Neural crest cell (in vitro differentiated cells): ENCODE results near the gene THG1L. TPM values are rescaled to one million over a fixed set of nuclear protein-coding genes. Genes with fewer than 3 reads are reported as not detected.
A peak's percentile ranks its signal among the peaks of the same experiment; 100 is the strongest.

Source experiments
- DNase-seq: peaks from one replicate; pipeline ENCODE4 v3.0.0; 2021; ENCODE audit warnings: low read depth, mixed read lengths, low spot score
- H3K27ac Mint-ChIP-seq: one replicate; pipeline ENCODE4 v1.8.0; 2021; ENCODE audit warnings: mild to moderate bottlenecking, mixed read lengths; ENCODE audit not compliant: unreplicated experiment
- H3K27me3 Mint-ChIP-seq: 2 replicates; pipeline ENCODE4 v1.8.0; 2021; ENCODE audit warnings: low read depth, mild to moderate bottlenecking, mixed read lengths
- H3K36me3 Mint-ChIP-seq: 2 replicates; pipeline ENCODE4 v1.8.0; 2021; ENCODE audit warnings: low read depth, mild to moderate bottlenecking, mixed read lengths
- H3K4me1 Mint-ChIP-seq: 2 replicates; pipeline ENCODE4 v1.8.0; 2021; ENCODE audit warnings: mixed read lengths
- H3K4me3 Mint-ChIP-seq: one replicate; pipeline ENCODE4 v1.8.0; 2021; ENCODE audit warnings: mild to moderate bottlenecking, mixed read lengths
- H3K9me3 Mint-ChIP-seq: 2 replicates; pipeline ENCODE4 v1.8.0; 2021; ENCODE audit warnings: mixed read lengths
- total RNA-seq: library from RNA; stranded (reverse); gene quantifications from 2 replicates; pipeline ENCODE4 v1.2.1, GENCODE V29; 2021
- TF ChIP-seq, protein P1 (sequence below): fragments of 200-600 bp; sonication (generic); conservative IDR thresholded peaks from 2 replicates; pipeline ENCODE4 v1.5.0; 2021; ENCODE audit warnings: antibody characterized with exemption, mild to moderate bottlenecking

The THG1L gene
- total RNA-seq, 1 donor from 2014 or later, result 19.5 TPM

DNA sequence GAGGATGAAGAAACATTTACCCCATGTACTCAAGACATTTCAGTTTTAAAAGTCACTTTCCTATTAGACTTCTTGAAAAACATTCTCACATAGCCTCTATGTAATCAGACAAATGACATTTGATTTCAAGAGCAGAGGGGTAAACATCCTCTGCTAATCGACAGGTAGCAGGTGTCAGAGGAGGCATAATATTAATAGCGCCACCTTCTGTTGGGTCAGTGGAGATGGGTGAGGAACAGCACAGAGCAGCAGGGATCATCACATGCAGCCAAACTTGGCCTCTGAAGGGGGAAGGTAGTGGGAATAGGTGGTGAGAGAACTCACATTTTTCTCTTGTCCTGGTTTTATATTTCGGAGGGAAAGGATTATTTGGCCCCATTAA, 9.0 kb downstream of the THG1L start:
- TF ChIP-seq, protein P1, sequence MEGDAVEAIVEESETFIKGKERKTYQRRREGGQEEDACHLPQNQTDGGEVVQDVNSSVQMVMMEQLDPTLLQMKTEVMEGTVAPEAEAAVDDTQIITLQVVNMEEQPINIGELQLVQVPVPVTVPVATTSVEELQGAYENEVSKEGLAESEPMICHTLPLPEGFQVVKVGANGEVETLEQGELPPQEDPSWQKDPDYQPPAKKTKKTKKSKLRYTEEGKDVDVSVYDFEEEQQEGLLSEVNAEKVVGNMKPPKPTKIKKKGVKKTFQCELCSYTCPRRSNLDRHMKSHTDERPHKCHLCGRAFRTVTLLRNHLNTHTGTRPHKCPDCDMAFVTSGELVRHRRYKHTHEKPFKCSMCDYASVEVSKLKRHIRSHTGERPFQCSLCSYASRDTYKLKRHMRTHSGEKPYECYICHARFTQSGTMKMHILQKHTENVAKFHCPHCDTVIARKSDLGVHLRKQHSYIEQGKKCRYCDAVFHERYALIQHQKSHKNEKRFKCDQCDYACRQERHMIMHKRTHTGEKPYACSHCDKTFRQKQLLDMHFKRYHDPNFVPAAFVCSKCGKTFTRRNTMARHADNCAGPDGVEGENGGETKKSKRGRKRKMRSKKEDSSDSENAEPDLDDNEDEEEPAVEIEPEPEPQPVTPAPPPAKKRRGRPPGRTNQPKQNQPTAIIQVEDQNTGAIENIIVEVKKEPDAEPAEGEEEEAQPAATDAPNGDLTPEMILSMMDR, result peak; percentile 51
- Mint-ChIP-seq H3K4me3 (peak overlapping the region; percentile 77), H3K4me1 (peaks cover 16% of the 10 kb centered on the region), H3K9me3 (no peaks in the 10 kb centered on the region), H3K27ac (no peak overlapping the region), H3K36me3 (no peaks in the 10 kb centered on the region), H3K27me3 (no peaks in the 10 kb centered on the region)
- DNase-seq, result no peak

DNA sequence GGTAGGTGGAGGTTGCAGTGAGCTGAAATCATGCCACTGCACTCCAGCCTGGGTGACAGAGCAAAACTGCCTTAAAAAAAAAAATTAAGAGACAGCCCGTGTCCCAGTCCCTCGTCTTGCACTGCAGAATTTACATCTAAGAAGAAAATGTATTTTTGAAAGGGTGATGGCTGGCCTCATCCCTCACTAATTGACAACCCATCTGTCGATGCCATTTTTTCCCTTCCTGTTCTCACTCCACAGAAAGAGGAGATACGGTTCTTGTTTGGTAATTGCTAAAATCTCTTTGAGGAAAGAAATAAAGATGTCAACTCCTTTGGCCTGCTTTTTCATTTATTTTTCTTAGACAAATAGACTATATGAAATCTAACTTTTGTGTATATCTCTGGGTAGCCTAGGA, 9.9 kb downstream of the THG1L start:
- Mint-ChIP-seq H3K9me3 (no peaks in the 10 kb centered on the region), H3K36me3 (no peaks in the 10 kb centered on the region)
- TF ChIP-seq, protein P1, result no peak

DNA sequence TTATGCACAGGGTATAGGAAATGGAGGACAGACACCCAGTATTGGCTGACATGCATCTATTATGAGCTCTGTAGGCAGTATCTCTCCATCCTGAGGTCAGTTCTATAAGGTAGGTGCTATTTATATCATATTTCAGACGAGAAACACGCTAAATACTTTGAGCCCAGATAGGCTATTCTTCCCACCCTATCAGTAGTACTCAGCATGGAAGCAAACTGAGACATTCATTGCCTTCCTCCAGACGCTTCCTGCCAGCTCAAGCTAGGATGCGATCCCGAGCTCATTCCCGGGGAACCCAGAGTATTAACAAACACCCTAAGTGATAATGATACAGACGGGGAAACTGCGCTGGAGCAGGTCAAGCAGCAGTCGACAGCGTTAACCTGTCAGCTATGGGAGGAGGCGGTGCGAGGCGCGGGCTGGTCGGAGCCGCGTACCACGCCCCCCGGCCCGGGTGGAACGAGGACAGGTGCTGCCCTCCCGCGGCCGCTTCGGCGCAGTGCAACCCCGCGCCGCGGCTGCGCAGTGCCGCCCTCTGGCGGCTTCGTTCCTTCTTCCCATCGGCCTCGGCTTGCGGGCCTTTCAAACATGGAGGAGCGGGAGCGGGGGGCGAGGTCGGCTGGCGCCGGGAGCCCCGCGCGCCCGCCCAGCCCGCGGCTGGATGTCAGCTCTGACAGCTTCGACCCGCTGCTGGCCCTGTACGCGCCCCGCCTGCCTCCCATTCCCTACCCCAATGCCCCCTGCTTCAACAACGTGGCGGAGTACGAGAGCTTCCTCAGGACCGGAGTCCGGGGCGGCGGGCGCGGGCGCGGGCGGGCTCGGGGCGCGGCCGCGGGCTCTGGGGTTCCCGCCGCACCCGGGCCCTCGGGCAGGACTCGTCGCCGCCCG, 12.2 kb downstream of the THG1L start, which contains the start of gene LSM11:
LSM11 (plus strand) TSS at position 550 of the 888 bp plus-strand sequence; CDS start at position 589, 39 bp downstream.
- peak within 1 kb of the TSS; percentile 93 for H3K27ac Mint-ChIP-seq
- H3K4me1 Mint-ChIP-seq, result peaks cover 31% of the 10 kb centered on the region

More for the DNA sequence above, 9.9 kb downstream of the THG1L start:
- no peaks in the 10 kb centered on the region for H3K27me3 Mint-ChIP-seq
- H3K4me1 Mint-ChIP-seq, result peaks cover 21% of the 10 kb centered on the region
- DNase-seq, result no peak
- no peak overlapping the region for H3K4me3 Mint-ChIP-seq
- no peak overlapping the region for H3K27ac Mint-ChIP-seq

DNA sequence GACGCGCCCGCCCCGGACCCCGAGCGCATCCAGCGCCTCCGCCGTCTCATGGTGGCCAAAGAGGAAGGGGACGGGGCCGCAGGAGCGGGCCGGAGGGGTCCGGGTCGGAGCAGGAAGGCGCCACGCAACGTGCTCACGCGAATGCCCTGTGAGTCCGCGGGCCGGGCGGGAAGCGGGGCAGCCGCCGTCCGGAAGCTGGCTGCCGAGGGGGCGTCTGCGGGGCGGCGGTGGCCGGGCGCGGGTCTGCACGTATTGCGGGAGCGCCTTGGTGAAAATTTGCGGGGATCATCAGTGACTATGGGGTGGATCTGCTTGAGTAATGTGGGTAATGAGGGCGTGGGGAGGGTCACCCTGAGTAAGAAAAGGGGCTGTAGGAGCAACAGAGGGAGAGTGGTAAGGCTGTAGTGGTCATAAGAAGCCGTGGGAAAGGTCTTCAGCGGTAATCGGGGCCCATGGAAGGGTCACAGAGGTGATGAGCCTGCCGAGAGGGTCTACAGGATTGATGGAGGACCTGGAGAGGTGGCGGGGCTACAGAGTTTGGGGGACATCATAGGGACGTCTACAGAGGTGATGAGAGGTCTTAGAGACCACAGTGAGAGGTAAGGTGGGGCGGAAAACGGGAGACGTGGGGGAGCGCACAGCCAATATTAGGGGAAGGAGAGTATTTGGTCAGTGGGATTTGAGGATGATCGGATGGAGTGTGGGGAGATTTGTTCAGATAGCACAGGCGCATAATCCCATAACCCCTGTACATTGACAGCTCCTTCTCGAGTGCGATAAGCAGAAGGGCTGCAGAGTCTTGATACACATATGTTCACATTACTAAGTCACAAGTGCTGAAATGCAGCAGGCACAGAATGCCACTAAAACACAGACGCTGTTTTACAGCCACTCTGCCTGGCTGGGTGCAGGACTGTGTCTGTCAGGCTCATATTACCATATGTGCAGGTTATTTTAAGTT, 13.1 kb downstream of the THG1L start:
- TF ChIP-seq, protein P1, result no peak
- H3K4me1 Mint-ChIP-seq, result peaks cover 31% of the 10 kb centered on the region
- H3K9me3 Mint-ChIP-seq, result no peaks in the 10 kb centered on the region
- DNase-seq, result peak; percentile 18
- peak overlapping the region; percentile 93 for H3K27ac Mint-ChIP-seq
- H3K36me3 Mint-ChIP-seq, result no peaks in the 10 kb centered on the region
- H3K4me3 Mint-ChIP-seq, result peak overlapping the region; percentile 96
- no peaks in the 10 kb centered on the region for H3K27me3 Mint-ChIP-seq

More for the DNA sequence above, 12.2 kb downstream of the THG1L start, which contains the start of gene LSM11:
- H3K4me3 Mint-ChIP-seq, result peak within 1 kb of the TSS; percentile 96
- H3K9me3 Mint-ChIP-seq, result no peaks in the 10 kb centered on the region
- peak; percentile 95 for DNase-seq
- H3K27me3 Mint-ChIP-seq, result no peaks in the 10 kb centered on the region
- no peaks in the 10 kb centered on the region for H3K36me3 Mint-ChIP-seq
- TF ChIP-seq, protein P1, result peak; percentile 99

DNA sequence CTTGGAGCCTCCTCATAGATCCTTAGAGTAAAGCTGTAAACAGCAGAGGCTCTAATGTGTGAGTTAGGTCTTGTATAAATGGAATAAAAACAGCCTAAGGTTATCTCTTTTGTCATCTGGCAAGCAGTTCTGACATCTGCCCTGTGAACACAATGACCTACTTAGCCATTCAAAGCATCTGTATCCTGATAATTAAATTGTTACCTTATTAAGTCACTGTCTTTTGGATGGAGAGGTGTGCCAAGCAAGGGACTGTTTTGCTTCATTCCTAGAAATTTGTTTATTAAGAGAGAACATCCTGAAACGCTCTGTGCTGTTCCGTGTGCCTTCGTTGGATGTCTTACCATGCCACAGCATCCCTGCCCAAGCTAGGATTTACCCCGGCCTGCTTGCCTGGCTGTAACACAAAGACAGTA, 13.8 kb downstream of the THG1L start:
- Mint-ChIP-seq H3K4me3 (peak overlapping the region; percentile 96), H3K4me1 (peaks cover 31% of the 10 kb centered on the region), H3K9me3 (no peaks in the 10 kb centered on the region), H3K27me3 (no peaks in the 10 kb centered on the region), H3K27ac (no peak overlapping the region), H3K36me3 (no peaks in the 10 kb centered on the region)
- TF ChIP-seq, protein P1, result no peak
- no peak for DNase-seq
